ENCODE data around the gene KMT2C.

- TF ChIP-seq CTCF (IDR thresholded peaks at IDR 0.05; ENCODE audit: insufficient read depth, low read length, poor library complexity, severe bottlenecking) (no peak), EZH2phosphoT487 (conservative IDR thresholded peaks at IDR 0.05; ENCODE audit: low read length) (no peak)
These were observed 255.2 kb downstream of the KMT2C start for GRCh38 chr7:152180587-152180986.
